MM.1S (cell line): Measurements from ENCODE around the gene IFITM10.

ENCODE experiments used
- EZH2 ChIP-seq: fragments of 300-600 bp; sonication (generic); optimal IDR thresholded peaks from 2 replicates; pipeline ENCODE3; 2017; ENCODE audit warnings: low read depth, mild to moderate bottlenecking, antibody characterized with exemption, low read length, mixed read lengths
- TF ChIP-seq, protein P1 (sequence below): fragments of 300-600 bp; sonication (generic); IDR thresholded peaks from 2 replicates; pipeline ENCODE4 v1.5.1; 2016; ENCODE audit warnings: antibody characterized with exemption, low read length, mixed read lengths

DNA sequence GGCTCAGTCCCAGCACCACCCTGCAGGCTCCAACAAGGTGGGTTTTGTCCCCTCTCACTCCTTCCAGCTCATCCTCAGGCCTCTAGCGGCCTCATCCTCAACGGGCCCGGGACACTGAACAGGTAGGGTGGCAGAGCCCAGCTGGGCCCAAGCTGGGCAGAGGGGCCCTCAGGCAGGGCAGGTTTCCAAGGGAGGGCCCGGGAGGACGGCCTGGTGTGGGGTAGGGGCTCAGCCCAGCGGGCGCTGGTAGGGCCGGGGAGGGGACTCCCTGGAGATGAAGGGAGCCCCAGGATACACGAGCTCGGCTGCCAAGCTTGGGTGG is 2.5 kb upstream of the IFITM10 start:
- TF ChIP-seq, protein P1, sequence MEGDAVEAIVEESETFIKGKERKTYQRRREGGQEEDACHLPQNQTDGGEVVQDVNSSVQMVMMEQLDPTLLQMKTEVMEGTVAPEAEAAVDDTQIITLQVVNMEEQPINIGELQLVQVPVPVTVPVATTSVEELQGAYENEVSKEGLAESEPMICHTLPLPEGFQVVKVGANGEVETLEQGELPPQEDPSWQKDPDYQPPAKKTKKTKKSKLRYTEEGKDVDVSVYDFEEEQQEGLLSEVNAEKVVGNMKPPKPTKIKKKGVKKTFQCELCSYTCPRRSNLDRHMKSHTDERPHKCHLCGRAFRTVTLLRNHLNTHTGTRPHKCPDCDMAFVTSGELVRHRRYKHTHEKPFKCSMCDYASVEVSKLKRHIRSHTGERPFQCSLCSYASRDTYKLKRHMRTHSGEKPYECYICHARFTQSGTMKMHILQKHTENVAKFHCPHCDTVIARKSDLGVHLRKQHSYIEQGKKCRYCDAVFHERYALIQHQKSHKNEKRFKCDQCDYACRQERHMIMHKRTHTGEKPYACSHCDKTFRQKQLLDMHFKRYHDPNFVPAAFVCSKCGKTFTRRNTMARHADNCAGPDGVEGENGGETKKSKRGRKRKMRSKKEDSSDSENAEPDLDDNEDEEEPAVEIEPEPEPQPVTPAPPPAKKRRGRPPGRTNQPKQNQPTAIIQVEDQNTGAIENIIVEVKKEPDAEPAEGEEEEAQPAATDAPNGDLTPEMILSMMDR = no peak
- TF ChIP-seq EZH2 = no peak
